ENCODE data around the gene OSCP1.

GRCh38 chr1:36401602-36402503 lies 48.4 kb downstream of the OSCP1 start:
- TF ChIP-seq CTCF (IDR thresholded peaks at IDR 0.05) (no peak), POLR2A (IDR thresholded peaks at IDR 0.05) (no peak)

Data from thyroid gland (tissue), 4 donors.